ENCODE results near the gene ZNF195.

DNA sequence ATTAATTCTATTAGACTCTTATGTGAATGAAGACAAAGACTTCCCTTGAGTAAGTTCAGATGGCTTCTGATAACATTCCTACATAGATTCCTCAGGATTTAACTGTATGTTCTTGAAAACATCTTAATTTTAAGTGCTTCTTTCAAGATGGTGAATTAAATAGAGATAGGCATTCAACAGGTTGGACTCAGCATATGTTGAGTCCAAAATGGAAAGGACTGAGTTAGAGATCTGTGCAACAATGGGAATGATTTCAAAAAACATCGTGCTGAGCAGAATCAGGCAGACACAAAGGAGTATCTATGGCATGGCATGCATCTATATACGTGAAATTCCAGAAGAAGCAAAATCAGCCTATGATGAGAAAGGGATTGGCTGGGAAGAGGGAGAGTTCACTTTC is 36.2 kb downstream of the ZNF195 start:
- TF ChIP-seq CTCF (IDR thresholded peaks at IDR 0.05) (no peak), EP300 (IDR thresholded peaks at IDR 0.05) (no peak), POLR2A (IDR thresholded peaks at IDR 0.05) (no peak)
